ENCODE results near the gene SYNGR3. TPM values are rescaled to one million over a fixed set of nuclear protein-coding genes. Genes with fewer than 3 reads are reported as not detected.

Gene SYNGR3
- total and polyA plus RNA-seq, 3 experiments from 2014 or later: 2.1 to 3.6 (median 3.4) TPM

- H3K27me3 Mint-ChIP-seq: peaks cover 12 to 14% of the 10 kb centered on the region in 2 donors
- peaks cover 14% of the 10 kb centered on the region for H3K27me3 ChIP-seq (ENCODE audit: insufficient read depth, low read length, poor library complexity, severe bottlenecking)
- no peaks in the 10 kb centered on the region for H3K36me3 ChIP-seq (ENCODE audit: insufficient read depth, low read length)
- ChIA-PET CTCF (interaction anchor here (1.3 kb wide), 1 partner anchor 15 kb away, joined by 5 read pairs; the partner anchor contains the start of gene TBL3), POLR2A (interaction anchor here (2.6 kb wide), 1 partner anchor 22 kb away, joined by 9 read pairs; the partner anchor contains the start of gene RPS2)
- no peak for DNase-seq
- peaks cover 0 to 17% (median 0%) of the 10 kb centered on the region in 3 donors for H3K36me3 Mint-ChIP-seq
- no peak overlapping the region for H3K27ac ChIP-seq (ENCODE audit: low read depth, low read length)
- no peaks in the 10 kb centered on the region for H3K9me3 Mint-ChIP-seq
- peak overlapping the region in 2 of 8 donors; percentile 27 to 68 for H3K27ac Mint-ChIP-seq
- peaks cover 28 to 52% (median 28%) of the 10 kb centered on the region in 3 donors for H3K4me1 Mint-ChIP-seq
- H3K4me3 ChIP-seq (ENCODE audit: low read length): no peak overlapping the region
- H3K4me1 ChIP-seq (ENCODE audit: insufficient read depth, low read length): peaks cover 37% of the 10 kb centered on the region
- H3K9me3 ChIP-seq (ENCODE audit: low read length): no peaks in the 10 kb centered on the region
- H3K4me3 Mint-ChIP-seq: peak overlapping the region in 2 of 7 donors; percentile 48 to 54
These were observed 2.6 kb upstream of the SYNGR3 start for GRCh38 chr16:1987198-1987597.

GRCh38 chr16:1990101-1990350 lies 256 bp downstream of the SYNGR3 start:
- CTCF ChIA-PET: no interaction called here
- Mint-ChIP-seq H3K4me1 (peaks cover 17 to 44% (median 22%) of the 10 kb centered on the region in 3 donors), H3K9me3 (no peaks in the 10 kb centered on the region)

GRCh38 chr16:1990351-1991134 lies 773 bp downstream of the SYNGR3 start:
- Histone ChIP-seq H3K9me3 (ENCODE audit: low read length) (no peaks in the 10 kb centered on the region), H3K27me3 (ENCODE audit: insufficient read depth, low read length, poor library complexity, severe bottlenecking) (peaks cover 14% of the 10 kb centered on the region), H3K4me3 (ENCODE audit: low read length) (peak overlapping the region; percentile 64), H3K4me1 (ENCODE audit: insufficient read depth, low read length) (peaks cover 16% of the 10 kb centered on the region), H3K27ac (ENCODE audit: low read depth, low read length) (peak overlapping the region; percentile 51), H3K36me3 (ENCODE audit: insufficient read depth, low read length) (no peaks in the 10 kb centered on the region)
- H3K27me3 Mint-ChIP-seq: peaks cover 9 to 10% of the 10 kb centered on the region in 2 donors
- peak overlapping the region; percentile 77 to 88 (median 80) for H3K4me3 Mint-ChIP-seq
- peak in 3 of 5 donors; percentile 29 to 68 (median 55) for DNase-seq
- H3K36me3 Mint-ChIP-seq: peaks cover 0 to 14% (median 0%) of the 10 kb centered on the region in 3 donors
- H3K4me1 Mint-ChIP-seq: peaks cover 16 to 39% (median 20%) of the 10 kb centered on the region in 3 donors
- ChIA-PET CTCF (interaction anchor here (1.5 kb wide), 1 partner anchor 19 kb away, joined by 4 read pairs; the partner anchor contains the start of gene TBL3), POLR2A (interaction anchor here (0.6 to 2.9 kb wide), 6 partner anchors 18 to 164 kb away, joined by 3 to 35 read pairs (median 6); partner anchors contain the start of genes RPS2, TBL3 and TRAF7)
- no peaks in the 10 kb centered on the region for H3K9me3 Mint-ChIP-seq
- H3K27ac Mint-ChIP-seq: peak overlapping the region; percentile 72 to 95 (median 90)

More at GRCh38 chr16:1990101-1990350, 256 bp downstream of the SYNGR3 start:
- no peak for DNase-seq
- no peak overlapping the region for H3K4me3 ChIP-seq (ENCODE audit: low read length)
- Mint-ChIP-seq H3K27ac (no peak overlapping the region), H3K36me3 (peaks cover 0 to 15% (median 0%) of the 10 kb centered on the region in 3 donors), H3K27me3 (peaks cover 9 to 10% of the 10 kb centered on the region in 2 donors), H3K4me3 (no peak overlapping the region)
- no peak overlapping the region for H3K27ac ChIP-seq (ENCODE audit: low read depth, low read length)
- POLR2A ChIA-PET: interaction anchor here (1.0 to 2.7 kb wide), 3 partner anchors 18 to 26 kb away, joined by 3 to 35 read pairs (median 4); partner anchors contain the start of genes RPS2 and TBL3
- peaks cover 14% of the 10 kb centered on the region for H3K27me3 ChIP-seq (ENCODE audit: insufficient read depth, low read length, poor library complexity, severe bottlenecking)
- no peaks in the 10 kb centered on the region for H3K36me3 ChIP-seq (ENCODE audit: insufficient read depth, low read length)
- H3K4me1 ChIP-seq (ENCODE audit: insufficient read depth, low read length): peaks cover 20% of the 10 kb centered on the region
- H3K9me3 ChIP-seq (ENCODE audit: low read length): no peaks in the 10 kb centered on the region

- H3K36me3 ChIP-seq (ENCODE audit: insufficient read depth, low read length): no peaks in the 10 kb centered on the region
- CTCF ChIA-PET: interaction anchor here (1.5 kb wide), 1 partner anchor 19 kb away, joined by 4 read pairs; the partner anchor contains the start of gene TBL3
- peak; percentile 46 to 76 (median 57) for DNase-seq
- peak overlapping the region; percentile 64 for H3K4me3 ChIP-seq (ENCODE audit: low read length)
- H3K4me1 Mint-ChIP-seq: peaks cover 16 to 38% (median 21%) of the 10 kb centered on the region in 3 donors
- peaks cover 14% of the 10 kb centered on the region for H3K27me3 ChIP-seq (ENCODE audit: insufficient read depth, low read length, poor library complexity, severe bottlenecking)
- H3K4me3 Mint-ChIP-seq: peak overlapping the region; percentile 77 to 88 (median 80)
- H3K9me3 Mint-ChIP-seq: no peaks in the 10 kb centered on the region
- H3K27me3 Mint-ChIP-seq: peaks cover 6 to 10% of the 10 kb centered on the region in 2 donors
- H3K9me3 ChIP-seq (ENCODE audit: low read length): no peaks in the 10 kb centered on the region
- H3K36me3 Mint-ChIP-seq: peaks cover 0 to 9% (median 0%) of the 10 kb centered on the region in 3 donors
- peak overlapping the region; percentile 51 for H3K27ac ChIP-seq (ENCODE audit: low read depth, low read length)
- H3K4me1 ChIP-seq (ENCODE audit: insufficient read depth, low read length): peaks cover 16% of the 10 kb centered on the region
- peak overlapping the region in 7 of 8 donors; percentile 72 to 96 (median 91) for H3K27ac Mint-ChIP-seq
- POLR2A ChIA-PET: interaction anchor here (0.6 to 2.9 kb wide), 6 partner anchors 10 to 164 kb away, joined by 4 to 35 read pairs (median 6); partner anchors contain the start of genes NOXO1, RPS2, TBL3 and TRAF7
These were observed 1.4 kb downstream of the SYNGR3 start for GRCh38 chr16:1991135-1991551.

- Histone ChIP-seq H3K27me3 (ENCODE audit: insufficient read depth, low read length, poor library complexity, severe bottlenecking) (peaks cover 14% of the 10 kb centered on the region), H3K4me1 (ENCODE audit: insufficient read depth, low read length) (peaks cover 16% of the 10 kb centered on the region), H3K36me3 (ENCODE audit: insufficient read depth, low read length) (no peaks in the 10 kb centered on the region), H3K4me3 (ENCODE audit: low read length) (peak overlapping the region; percentile 64), H3K9me3 (ENCODE audit: low read length) (no peaks in the 10 kb centered on the region), H3K27ac (ENCODE audit: low read depth, low read length) (peak overlapping the region; percentile 54)
- peak overlapping the region; percentile 72 to 96 (median 90) for H3K27ac Mint-ChIP-seq
- POLR2A ChIA-PET: interaction anchor here (0.6 to 2.9 kb wide), 6 partner anchors 10 to 163 kb away, joined by 3 to 35 read pairs (median 6); partner anchors contain the start of genes NOXO1, RPS2, TBL3 and TRAF7
- no peaks in the 10 kb centered on the region for H3K9me3 Mint-ChIP-seq
- peaks cover 16 to 38% (median 22%) of the 10 kb centered on the region in 3 donors for H3K4me1 Mint-ChIP-seq
- H3K27me3 Mint-ChIP-seq: peaks cover 6 to 10% of the 10 kb centered on the region in 2 donors
- DNase-seq: no peak
- peaks cover 0 to 5% (median 0%) of the 10 kb centered on the region in 3 donors for H3K36me3 Mint-ChIP-seq
- peak overlapping the region; percentile 77 to 88 (median 80) for H3K4me3 Mint-ChIP-seq
- CTCF ChIA-PET: interaction anchor here (1.5 kb wide), 1 partner anchor 20 kb away, joined by 4 read pairs; the partner anchor contains the start of gene TBL3
These were observed 1.8 kb downstream of the SYNGR3 start for GRCh38 chr16:1991588-1991947.

- ChIA-PET CTCF (interaction anchor here (1.2 to 3.5 kb wide), 3 partner anchors 12 to 148 kb away, joined by 4 to 17 read pairs (median 5); partner anchors contain the start of gene TBL3), POLR2A (interaction anchor here (0.5 to 2.9 kb wide), 8 partner anchors 11 to 163 kb away, joined by 3 to 35 read pairs (median 4); partner anchors contain the start of genes NOXO1, RPS2, TBL3 and TRAF7)
- Histone ChIP-seq H3K27ac (ENCODE audit: low read depth, low read length) (peak overlapping the region; percentile 54), H3K4me1 (ENCODE audit: insufficient read depth, low read length) (peaks cover 16% of the 10 kb centered on the region), H3K36me3 (ENCODE audit: insufficient read depth, low read length) (no peaks in the 10 kb centered on the region), H3K9me3 (ENCODE audit: low read length) (no peaks in the 10 kb centered on the region), H3K4me3 (ENCODE audit: low read length) (peak overlapping the region; percentile 64), H3K27me3 (ENCODE audit: insufficient read depth, low read length, poor library complexity, severe bottlenecking) (peaks cover 14% of the 10 kb centered on the region)
- Mint-ChIP-seq H3K36me3 (peaks cover 0 to under 1% (median 0%) of the 10 kb centered on the region in 3 donors), H3K4me1 (peaks cover 16 to 38% (median 24%) of the 10 kb centered on the region in 3 donors), H3K4me3 (peak overlapping the region; percentile 53 to 88 (median 79)), H3K9me3 (no peaks in the 10 kb centered on the region), H3K27ac (peak overlapping the region in 5 of 8 donors; percentile 51 to 95 (median 89)), H3K27me3 (peaks cover 5 to 10% of the 10 kb centered on the region in 2 donors)
- peak; percentile 88 to 99 (median 98) for DNase-seq
These were observed 2.4 kb downstream of the SYNGR3 start for GRCh38 chr16:1991948-1992703.

- ChIA-PET CTCF (interaction anchor here (1.2 to 3.5 kb wide), 2 partner anchors 11 to 148 kb away, joined by 5 to 17 read pairs; no protein-coding TSS in a partner anchor), POLR2A (interaction anchor here (0.5 to 2.9 kb wide), 7 partner anchors 11 to 162 kb away, joined by 3 to 35 read pairs (median 4); partner anchors contain the start of genes NOXO1, RPS2, TBL3 and TRAF7)
- Histone ChIP-seq H3K27ac (ENCODE audit: low read depth, low read length) (peak overlapping the region; percentile 9), H3K4me1 (ENCODE audit: insufficient read depth, low read length) (peaks cover 16% of the 10 kb centered on the region), H3K4me3 (ENCODE audit: low read length) (no peak overlapping the region), H3K9me3 (ENCODE audit: low read length) (no peaks in the 10 kb centered on the region), H3K36me3 (ENCODE audit: insufficient read depth, low read length) (no peaks in the 10 kb centered on the region), H3K27me3 (ENCODE audit: insufficient read depth, low read length, poor library complexity, severe bottlenecking) (peaks cover 14% of the 10 kb centered on the region)
- Mint-ChIP-seq H3K36me3 (peaks cover 0 to 6% (median 1%) of the 10 kb centered on the region in 3 donors), H3K4me3 (no peak overlapping the region), H3K27me3 (peaks cover 5 to 10% of the 10 kb centered on the region in 2 donors), H3K4me1 (peaks cover 16 to 38% (median 24%) of the 10 kb centered on the region in 3 donors), H3K27ac (peak overlapping the region in 1 of 8 donors; percentile 85), H3K9me3 (no peaks in the 10 kb centered on the region)
- DNase-seq: peak in 1 of 5 donors; percentile 26
These were observed 3.0 kb downstream of the SYNGR3 start for GRCh38 chr16:1992704-1993317.

Measured in CD8-positive, alpha-beta memory T cell (primary cell).